A673 (cell line): ENCODE data around the gene SLC1A5. TPM values are rescaled to one million over a fixed set of nuclear protein-coding genes. Genes with fewer than 3 reads are reported as not detected.

Experiments
- BruUV-seq: library from RNA; stranded (reverse); fragments of 400-500 nt; replicated peaks from 2 replicates; lab custom pipeline; 2021; lab: Mats Ljungman, UMichigan
- CTCF ChIA-PET: fragments of 300-600 bp; sonication (Branson Sonifier 250); formaldehyde crosslinking; loops from one replicate; lab custom pipeline; 2022; ENCODE audit warnings: antibody characterized with exemption; lab: Charles Lee
- POLR2A ChIA-PET: fragments of 300-600 bp; sonication (Branson Sonifier 250); formaldehyde crosslinking; loops from one replicate; lab custom pipeline; 2022; ENCODE audit warnings: antibody characterized with exemption; ENCODE audit not compliant: low non-redundant PET; lab: Charles Lee
- DNase-seq: peaks from one replicate; pipeline ENCODE4 v3.0.0-alpha.2; 2015; ENCODE audit warnings: low spot score
- H3K27ac ChIP-seq: fragments of 200-600 bp; sonication (generic); 2 replicates; pipeline ENCODE4 v1.5.1; 2016; ENCODE audit warnings: mixed run types, low read depth, mild to moderate bottlenecking, mixed read lengths, antibody characterized with exemption, low read length; ENCODE audit not compliant: poor library complexity, severe bottlenecking
- H3K27me3 ChIP-seq: fragments of 200-600 bp; sonication (generic); replicated peaks from 2 replicates; pipeline ENCODE4 v1.6.1; 2017; ENCODE audit warnings: mixed run types, low read depth, mild to moderate bottlenecking, mixed read lengths, antibody characterized with exemption, low read length; ENCODE audit not compliant: insufficient read depth, poor library complexity
- H3K36me3 ChIP-seq: fragments of 200-600 bp; sonication (generic); 2 replicates; pipeline ENCODE4 v1.6.1; 2016; ENCODE audit warnings: mixed run types, mild to moderate bottlenecking, mixed read lengths, antibody characterized with exemption, low read length; ENCODE audit not compliant: insufficient read depth, poor library complexity, severe bottlenecking
- H3K4me1 ChIP-seq: fragments of 200-600 bp; sonication (generic); 2 replicates; pipeline ENCODE4 v1.6.1; 2017; ENCODE audit warnings: mixed run types, mild to moderate bottlenecking, mixed read lengths, antibody characterized with exemption, low read length; ENCODE audit not compliant: insufficient read depth, poor library complexity, severe bottlenecking
- H3K4me3 ChIP-seq: fragments of 200-600 bp; sonication (generic); 2 replicates; pipeline ENCODE4 v1.5.1; 2016; ENCODE audit warnings: low read depth, mixed run types, mild to moderate bottlenecking, mixed read lengths, low read length; ENCODE audit not compliant: poor library complexity, severe bottlenecking
- H3K9me3 ChIP-seq: fragments of 200-600 bp; sonication (generic); 2 replicates; pipeline ENCODE4 v1.6.1; 2016; ENCODE audit warnings: mixed run types, low read depth, mild to moderate bottlenecking, mixed read lengths, antibody characterized with exemption, low read length; ENCODE audit not compliant: poor library complexity, severe bottlenecking
- EZH2 ChIP-seq: fragments of 200-600 bp; sonication (generic); IDR thresholded peaks from 2 replicates; pipeline ENCODE4 v1.6.1; 2017; ENCODE audit warnings: borderline replicate concordance, low read depth, mild to moderate bottlenecking, mixed read lengths, antibody characterized with exemption, low read length; ENCODE audit not compliant: poor library complexity, severe bottlenecking
- intact Hi-C: fragments of 100-400 bp; cut with micrococcal nuclease; formaldehyde crosslinking; loops from one replicate; pipeline ENCODE4 v1.10.0; 2022; ENCODE audit not compliant: unreplicated experiment
- total RNA-seq: library from RNA; stranded (reverse); gene quantifications from 2 replicates; pipeline ENCODE4 v1.2.3, GENCODE V29; 2021
- TF ChIP-seq, protein P1 (sequence below): fragments of 300-800, 200-600 bp; sonication (generic); conservative IDR thresholded peaks from 2 replicates; pipeline ENCODE4 v1.5.1; 2017; ENCODE audit warnings: low read depth, mild to moderate bottlenecking, antibody characterized with exemption, low read length, moderate library complexity, mixed read lengths

Gene SLC1A5
- total RNA-seq, 1 experiment from 2014 or later = 295 TPM

GRCh38 chr19:46834121-46834520 lies 45.7 kb upstream of the SLC1A5 start:
- Histone ChIP-seq H3K9me3 (no peaks in the 10 kb centered on the region), H3K4me1 (no peaks in the 10 kb centered on the region), H3K27me3 (no peaks in the 10 kb centered on the region), H3K36me3 (peaks cover 15% of the 10 kb centered on the region), H3K27ac (no peak overlapping the region), H3K4me3 (no peak overlapping the region)
- BruUV-seq = no TSS peak
- peak; percentile 48 for DNase-seq
- intact Hi-C loops = loop anchor here (2.0 kb wide), 1 partner anchor 73 kb away; no protein-coding TSS in a partner anchor
- ChIA-PET POLR2A (no interaction called here), CTCF (no interaction called here)
- TF ChIP-seq, protein P1, sequence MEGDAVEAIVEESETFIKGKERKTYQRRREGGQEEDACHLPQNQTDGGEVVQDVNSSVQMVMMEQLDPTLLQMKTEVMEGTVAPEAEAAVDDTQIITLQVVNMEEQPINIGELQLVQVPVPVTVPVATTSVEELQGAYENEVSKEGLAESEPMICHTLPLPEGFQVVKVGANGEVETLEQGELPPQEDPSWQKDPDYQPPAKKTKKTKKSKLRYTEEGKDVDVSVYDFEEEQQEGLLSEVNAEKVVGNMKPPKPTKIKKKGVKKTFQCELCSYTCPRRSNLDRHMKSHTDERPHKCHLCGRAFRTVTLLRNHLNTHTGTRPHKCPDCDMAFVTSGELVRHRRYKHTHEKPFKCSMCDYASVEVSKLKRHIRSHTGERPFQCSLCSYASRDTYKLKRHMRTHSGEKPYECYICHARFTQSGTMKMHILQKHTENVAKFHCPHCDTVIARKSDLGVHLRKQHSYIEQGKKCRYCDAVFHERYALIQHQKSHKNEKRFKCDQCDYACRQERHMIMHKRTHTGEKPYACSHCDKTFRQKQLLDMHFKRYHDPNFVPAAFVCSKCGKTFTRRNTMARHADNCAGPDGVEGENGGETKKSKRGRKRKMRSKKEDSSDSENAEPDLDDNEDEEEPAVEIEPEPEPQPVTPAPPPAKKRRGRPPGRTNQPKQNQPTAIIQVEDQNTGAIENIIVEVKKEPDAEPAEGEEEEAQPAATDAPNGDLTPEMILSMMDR = no peak
- no peak for TF ChIP-seq EZH2

DNA sequence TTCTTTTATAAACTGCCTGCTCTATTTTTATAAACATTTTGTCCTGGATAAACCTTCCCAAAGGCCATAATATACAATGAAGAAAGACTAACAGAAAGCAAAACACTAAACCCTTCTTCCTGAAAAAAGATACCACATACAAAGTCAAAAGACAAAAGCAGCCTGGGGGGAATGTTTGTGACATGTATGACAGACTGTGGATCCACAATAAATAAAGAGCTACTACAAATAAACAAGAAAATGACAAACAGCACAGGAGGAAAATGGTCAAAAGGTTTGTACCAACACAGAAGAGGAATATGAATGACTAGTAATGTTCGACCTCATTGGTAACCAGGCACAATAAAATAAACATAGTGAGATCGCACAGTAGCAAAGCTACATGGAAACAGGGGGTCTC lies 42.5 kb upstream of the SLC1A5 start:
- Histone ChIP-seq H3K36me3 (no peaks in the 10 kb centered on the region), H3K27ac (no peak overlapping the region), H3K4me3 (no peak overlapping the region), H3K27me3 (no peaks in the 10 kb centered on the region), H3K4me1 (no peaks in the 10 kb centered on the region), H3K9me3 (no peaks in the 10 kb centered on the region)
- POLR2A ChIA-PET = no interaction called here
- CTCF ChIA-PET = no interaction called here
- no TSS peak for BruUV-seq
- DNase-seq = no peak
- intact Hi-C loops = no loop called here
- TF ChIP-seq, protein P1 = no peak
- no peak for TF ChIP-seq EZH2

- CTCF ChIA-PET = interaction anchor here (0.7 kb wide), 2 partner anchors 33 to 137 kb away, joined by 3 read pairs; no protein-coding TSS in a partner anchor
- BruUV-seq = no TSS peak
- intact Hi-C loops = no loop called here
- TF ChIP-seq, protein P1 = no peak
- no peak for TF ChIP-seq EZH2
- no peaks in the 10 kb centered on the region for H3K27me3 ChIP-seq
- H3K9me3 ChIP-seq = no peaks in the 10 kb centered on the region
- no peak overlapping the region for H3K4me3 ChIP-seq
- no peak for DNase-seq
- H3K4me1 ChIP-seq = no peaks in the 10 kb centered on the region
- H3K27ac ChIP-seq = no peak overlapping the region
- POLR2A ChIA-PET = interaction anchor here (0.7 kb wide), 1 partner anchor 33 kb away, joined by 6 read pairs; no protein-coding TSS in a partner anchor
- H3K36me3 ChIP-seq = no peaks in the 10 kb centered on the region
These were observed 40.1 kb upstream of the SLC1A5 start for GRCh38 chr19:46828484-46828883.
